Activated CD4-positive, CD25-positive, alpha-beta regulatory T cell treated with anti-CD3 and anti-CD28 coated beads, Interleukin-2, amount 50 U/mL, for 16 hours (primary cell): Measurements from ENCODE around the gene PEF1.

ENCODE experiments used
- DNase-seq: peaks from one replicate; pipeline ENCODE4 v3.0.0-alpha.2; 2020; ENCODE audit warnings: low read depth, low spot score

Gene PEF1

GRCh38 chr1:31644560-31645273 lies at the start of gene PEF1:
TSS of gene PEF1 (minus strand) at chr1:31644876. CDS start at chr1:31644864, 12 bp downstream.
- peak; percentile 99 for DNase-seq

GRCh38 chr1:31693231-31693630 lies 48.6 kb upstream of the PEF1 start:
- DNase-seq, result no peak

- no peak for DNase-seq
These were observed 47.3 kb upstream of the PEF1 start for GRCh38 chr1:31691951-31692350.

- DNase-seq, result no peak
These were observed 46.8 kb upstream of the PEF1 start for GRCh38 chr1:31691446-31691845.

- DNase-seq, result no peak
These were observed 46.2 kb upstream of the PEF1 start for GRCh38 chr1:31690921-31691320.

- no peak for DNase-seq
These were observed 45.2 kb upstream of the PEF1 start for GRCh38 chr1:31689854-31690253.

- DNase-seq, result no peak
These were observed 44.7 kb upstream of the PEF1 start for GRCh38 chr1:31689379-31689778.

GRCh38 chr1:31688233-31688918 lies 43.7 kb upstream of the PEF1 start:
- DNase-seq, result no peak

- no peak for DNase-seq
These were observed 42.9 kb upstream of the PEF1 start for GRCh38 chr1:31687601-31688000.

- DNase-seq, result no peak
These were observed 41.1 kb upstream of the PEF1 start for GRCh38 chr1:31685795-31686194.

GRCh38 chr1:31683997-31684396 lies 39.3 kb upstream of the PEF1 start:
- no peak for DNase-seq

- no peak for DNase-seq
These were observed 36.7 kb upstream of the PEF1 start for GRCh38 chr1:31681415-31681814.

- DNase-seq, result no peak
These were observed 35.1 kb upstream of the PEF1 start for GRCh38 chr1:31679676-31680230.

GRCh38 chr1:31679091-31679490 lies 34.4 kb upstream of the PEF1 start:
- DNase-seq, result no peak

- DNase-seq, result no peak
These were observed 34.0 kb upstream of the PEF1 start for GRCh38 chr1:31678681-31679080.

GRCh38 chr1:31677949-31678348 lies 33.3 kb upstream of the PEF1 start:
- DNase-seq, result no peak

GRCh38 chr1:31677401-31677800 lies 32.7 kb upstream of the PEF1 start:
- no peak for DNase-seq

- no peak for DNase-seq
These were observed 31.1 kb upstream of the PEF1 start for GRCh38 chr1:31675756-31676155.

GRCh38 chr1:31675161-31675560 lies 30.5 kb upstream of the PEF1 start:
- no peak for DNase-seq

GRCh38 chr1:31674626-31675025 lies 29.9 kb upstream of the PEF1 start:
- no peak for DNase-seq

GRCh38 chr1:31673433-31673832 lies 28.8 kb upstream of the PEF1 start:
- DNase-seq, result no peak

- no peak for DNase-seq
These were observed 28.3 kb upstream of the PEF1 start for GRCh38 chr1:31672986-31673385.

- DNase-seq, result no peak
These were observed 27.0 kb upstream of the PEF1 start for GRCh38 chr1:31671561-31672201.
